Thymus (tissue), 11 donors: Measurements from ENCODE around the gene RNF44. TPM values are rescaled to one million over a fixed set of nuclear protein-coding genes. Genes with fewer than 3 reads are reported as not detected.
"Not testable (repeated sequence)": the region's sequence is repeated elsewhere in the genome, so short reads cannot be mapped to it uniquely, and the experiment has no call there.

Source experiments
- DNase-seq, 9 donors: peaks; one replicate each; pipeline ENCODE4 v3.0.0-alpha.2; 2013; ENCODE audit warnings: low spot score in 9 of 9, low read depth in 6 of 9, missing footprints in 1 of 9
- H3K27ac ChIP-seq, 2 donors: one replicate each; pipeline ENCODE4 v1.5.1; 2013; ENCODE audit warnings: control low read depth in 1 of 2, low read depth in 1 of 2, low read length in 1 of 2, mild to moderate bottlenecking in 1 of 2, moderate library complexity in 1 of 2
- H3K27me3 ChIP-seq, 2 donors: one replicate each; pipeline ENCODE4 v1.5.1; 2013; ENCODE audit warnings: low read length in 1 of 2; ENCODE audit not compliant: control insufficient read depth in 2 of 2, insufficient read depth in 1 of 2
- H3K36me3 ChIP-seq, 2 donors: one replicate each; pipeline ENCODE4 v1.5.1; 2013; ENCODE audit warnings: low read length in 1 of 2, mild to moderate bottlenecking in 1 of 2, moderate library complexity in 1 of 2; ENCODE audit not compliant: control insufficient read depth in 2 of 2, insufficient read depth in 2 of 2
- H3K4me1 ChIP-seq, 2 donors: one replicate each; pipeline ENCODE4 v1.5.1; 2013; ENCODE audit warnings: low read length in 2 of 2; ENCODE audit not compliant: control insufficient read depth in 2 of 2, insufficient read depth in 2 of 2
- H3K4me3 ChIP-seq, 2 donors: one replicate each; pipeline ENCODE4 v1.5.1; 2013; ENCODE audit warnings: low read length in 2 of 2, control low read depth in 1 of 2, mild to moderate bottlenecking in 1 of 2
- H3K9me3 ChIP-seq, 2 donors: one replicate each; pipeline ENCODE4 v1.5.1; 2013; ENCODE audit warnings: low read length in 1 of 2, mild to moderate bottlenecking in 1 of 2; ENCODE audit not compliant: control insufficient read depth in 2 of 2, insufficient read depth in 1 of 2
- WGBS: extraction: QIAGEN DNeasy Blood & Tissue Kit; methylation state at CpG from one replicate; pipeline ENCODE4 v1.1.7; 2013; 5-methylcytosine and 5-hydroxymethylcytosine counted together
- polyA plus RNA-seq: library from polyadenylated mRNA; stranded (reverse); fragments of 200-250 nt; gene quantifications from one replicate; pipeline ENCODE4 v1.2.3, GENCODE V29; 2013
- total RNA-seq: library from RNA; stranded (reverse); fragments of 120-200 nt; gene quantifications from one replicate; pipeline ENCODE4 v1.2.4, GENCODE V29; 2013
- donor health status: healthy.

RNF44 gene
- total and polyA plus RNA-seq, 2 donors, result 19.3 to 54.8 TPM

- WGBS, result over 99% methylated on average over 3 of the region's 3 CpGs
- Histone ChIP-seq H3K27ac (no peak overlapping the region), H3K36me3 (peaks cover 56 to 67% of the 10 kb centered on the region in 2 donors), H3K4me1 (no peaks in the 10 kb centered on the region), H3K27me3 (no peaks in the 10 kb centered on the region), H3K9me3 (no peaks in the 10 kb centered on the region), H3K4me3 (no peak overlapping the region)
- no peak for DNase-seq
Observed at GRCh38 chr5:176500511-176500910, 36.7 kb downstream of the RNF44 start.

GRCh38 chr5:176499273-176499672 is 37.9 kb downstream of the RNF44 start:
- 98% methylated on average over 5 of the region's 5 CpGs for WGBS

GRCh38 chr5:176497852-176498251 is 39.4 kb downstream of the RNF44 start:
- Histone ChIP-seq H3K4me3 (no peak overlapping the region), H3K9me3 (no peaks in the 10 kb centered on the region), H3K36me3 (peaks cover 64 to 81% of the 10 kb centered on the region in 2 donors), H3K27me3 (no peaks in the 10 kb centered on the region), H3K27ac (no peak overlapping the region), H3K4me1 (no peaks in the 10 kb centered on the region)
- WGBS, result 93% methylated on average over 9 of the region's 9 CpGs
- no peak for DNase-seq

More at GRCh38 chr5:176499273-176499672, 37.9 kb downstream of the RNF44 start:
- Histone ChIP-seq H3K27ac (no peak overlapping the region), H3K4me3 (no peak overlapping the region), H3K27me3 (no peaks in the 10 kb centered on the region), H3K9me3 (no peaks in the 10 kb centered on the region), H3K36me3 (peaks cover 49 to 77% of the 10 kb centered on the region in 2 donors), H3K4me1 (no peaks in the 10 kb centered on the region)
- DNase-seq, result no peak

- Histone ChIP-seq H3K9me3 (no peaks in the 10 kb centered on the region), H3K36me3 (peaks cover 57 to 82% of the 10 kb centered on the region in 2 donors), H3K4me3 (no peak overlapping the region), H3K27ac (no peak overlapping the region), H3K27me3 (no peaks in the 10 kb centered on the region), H3K4me1 (no peaks in the 10 kb centered on the region)
- no peak for DNase-seq
- 92% methylated on average over 3 of the region's 3 CpGs for WGBS
Observed at GRCh38 chr5:176492431-176492830, 44.8 kb downstream of the RNF44 start.

- H3K27ac ChIP-seq, result no peak overlapping the region
- H3K36me3 ChIP-seq, result peaks cover 59 to 84% of the 10 kb centered on the region in 2 donors
Observed at GRCh38 chr5:176491901-176492300, 45.3 kb downstream of the RNF44 start.

GRCh38 chr5:176491101-176491502 is 46.1 kb downstream of the RNF44 start:
- no peak overlapping the region for H3K27ac ChIP-seq
- no peak for DNase-seq
- 76% methylated on average over 3 of the region's 3 CpGs for WGBS
- peaks cover 54 to 84% of the 10 kb centered on the region in 2 donors for H3K36me3 ChIP-seq
- no peaks in the 10 kb centered on the region for H3K4me1 ChIP-seq
- H3K27me3 ChIP-seq, result no peaks in the 10 kb centered on the region
- H3K4me3 ChIP-seq, result no peak overlapping the region
- no peaks in the 10 kb centered on the region for H3K9me3 ChIP-seq

More at GRCh38 chr5:176491901-176492300, 45.3 kb downstream of the RNF44 start:
- H3K4me1 ChIP-seq, result no peaks in the 10 kb centered on the region
- WGBS, result 97% methylated on average over 8 of the region's 8 CpGs
- no peaks in the 10 kb centered on the region for H3K27me3 ChIP-seq
- no peaks in the 10 kb centered on the region for H3K9me3 ChIP-seq
- no peak overlapping the region for H3K4me3 ChIP-seq
- DNase-seq, result no peak

GRCh38 chr5:176490301-176490700 is 46.9 kb downstream of the RNF44 start:
- 100% methylated on average over 1 of the region's 1 CpG for WGBS
- Histone ChIP-seq H3K4me1 (no peaks in the 10 kb centered on the region), H3K9me3 (no peaks in the 10 kb centered on the region), H3K27ac (no peak overlapping the region), H3K36me3 (peaks cover 58 to 83% of the 10 kb centered on the region in 2 donors), H3K27me3 (no peaks in the 10 kb centered on the region), H3K4me3 (no peak overlapping the region)
- DNase-seq, result no peak

GRCh38 chr5:176489077-176489476 is 48.1 kb downstream of the RNF44 start:
- peaks cover 62 to 77% of the 10 kb centered on the region in 2 donors for H3K36me3 ChIP-seq
- no peak for DNase-seq
- no peak overlapping the region for H3K27ac ChIP-seq

GRCh38 chr5:176487160-176487559 is 50.0 kb downstream of the RNF44 start:
- H3K4me3 ChIP-seq, H3K4me1 ChIP-seq, DNase-seq, H3K27ac ChIP-seq, H3K9me3 ChIP-seq, H3K27me3 ChIP-seq: not testable (repeated sequence)
- 98% methylated on average over 4 of the region's 4 CpGs for WGBS
- peaks cover 55 to 69% of the 10 kb centered on the region in 2 donors for H3K36me3 ChIP-seq

More at GRCh38 chr5:176489077-176489476, 48.1 kb downstream of the RNF44 start:
- H3K4me3 ChIP-seq, result no peak overlapping the region
- H3K9me3 ChIP-seq, result no peaks in the 10 kb centered on the region
- 94% methylated on average over 1 of the region's 1 CpG for WGBS
- H3K27me3 ChIP-seq, result no peaks in the 10 kb centered on the region
- no peaks in the 10 kb centered on the region for H3K4me1 ChIP-seq
